MM.1S (cell line): Measurements from ENCODE around the gene SDK1.

Experiments
- DNase-seq: peaks from one replicate; pipeline ENCODE4 v3.0.0-alpha.2; 2015
- H2AFZ ChIP-seq: fragments of 300-600 bp; sonication (generic); 2 replicates; pipeline ENCODE4 v1.6.0; 2016; ENCODE audit warnings: antibody characterized with exemption, low read length
- H3F3A ChIP-seq: fragments of 300-600 bp; sonication (generic); 2 replicates; pipeline ENCODE4 v1.6.1; 2016; ENCODE audit warnings: mild to moderate bottlenecking, antibody characterized with exemption, low read length, moderate library complexity, mixed read lengths; ENCODE audit not compliant: insufficient read depth
- H3K27ac ChIP-seq: fragments of 300-600 bp; sonication (generic); 2 replicates; pipeline ENCODE4 v1.5.1; 2016; ENCODE audit warnings: mild to moderate bottlenecking, low read length
- H3K27me3 ChIP-seq: fragments of 300-600 bp; sonication (generic); replicated peaks from 2 replicates; pipeline ENCODE4 v1.6.0; 2016; ENCODE audit warnings: low read length; ENCODE audit not compliant: insufficient read depth
- H3K36me3 ChIP-seq: fragments of 300-600 bp; sonication (generic); replicated peaks from 2 replicates; pipeline ENCODE4 v1.6.1; 2016; ENCODE audit warnings: mild to moderate bottlenecking, low read length, mixed read lengths; ENCODE audit not compliant: insufficient read depth
- H3K4me1 ChIP-seq: fragments of 300-600 bp; sonication (generic); 2 replicates; pipeline ENCODE4 v1.6.1; 2016; ENCODE audit warnings: low read length, mixed read lengths
- H3K4me2 ChIP-seq: fragments of 300-600 bp; sonication (generic); 2 replicates; pipeline ENCODE4 v1.6.0; 2016; ENCODE audit warnings: low read depth, low read length
- H3K4me3 ChIP-seq: fragments of 300-600 bp; sonication (generic); 2 replicates; pipeline ENCODE4 v1.5.1; 2016; ENCODE audit warnings: low read length, mixed read lengths
- H3K79me2 ChIP-seq: fragments of 300-600 bp; sonication (generic); 2 replicates; pipeline ENCODE4 v1.6.1; 2016; ENCODE audit warnings: mixed run types, low read length, mixed read lengths
- H3K9ac ChIP-seq: fragments of 300-600 bp; sonication (generic); 2 replicates; pipeline ENCODE4 v1.6.1; 2016; ENCODE audit warnings: low read length, mixed read lengths
- H3K9me2 ChIP-seq: fragments of 300-600 bp; sonication (generic); replicated peaks from 2 replicates; pipeline ENCODE4 v1.6.1; 2016; ENCODE audit warnings: mild to moderate bottlenecking, low read length, mixed read lengths; ENCODE audit not compliant: insufficient read depth
- H3K9me3 ChIP-seq: fragments of 300-600 bp; sonication (generic); replicated peaks from 2 replicates; pipeline ENCODE4 v1.6.1; 2016; ENCODE audit warnings: mild to moderate bottlenecking, low read length, mixed read lengths; ENCODE audit not compliant: insufficient read depth
- H4K20me1 ChIP-seq: fragments of 300-600 bp; sonication (generic); 2 replicates; pipeline ENCODE4 v1.6.1; 2016; ENCODE audit warnings: mild to moderate bottlenecking, low read length, moderate library complexity, mixed read lengths; ENCODE audit not compliant: insufficient read depth
- EZH2 ChIP-seq: fragments of 300-600 bp; sonication (generic); optimal IDR thresholded peaks from 2 replicates; pipeline ENCODE3; 2017; ENCODE audit warnings: low read depth, mild to moderate bottlenecking, antibody characterized with exemption, low read length, mixed read lengths
- EZH2phosphoT487 ChIP-seq: fragments of 300-600 bp; sonication (generic); IDR thresholded peaks from 2 replicates; pipeline ENCODE4 v1.6.1; 2018; ENCODE audit warnings: antibody characterized with exemption, low read length
- TF ChIP-seq, protein P1 (sequence below): fragments of 300-600 bp; sonication (generic); IDR thresholded peaks from 2 replicates; pipeline ENCODE4 v1.5.1; 2016; ENCODE audit warnings: antibody characterized with exemption, low read length, mixed read lengths

SDK1 gene

DNA sequence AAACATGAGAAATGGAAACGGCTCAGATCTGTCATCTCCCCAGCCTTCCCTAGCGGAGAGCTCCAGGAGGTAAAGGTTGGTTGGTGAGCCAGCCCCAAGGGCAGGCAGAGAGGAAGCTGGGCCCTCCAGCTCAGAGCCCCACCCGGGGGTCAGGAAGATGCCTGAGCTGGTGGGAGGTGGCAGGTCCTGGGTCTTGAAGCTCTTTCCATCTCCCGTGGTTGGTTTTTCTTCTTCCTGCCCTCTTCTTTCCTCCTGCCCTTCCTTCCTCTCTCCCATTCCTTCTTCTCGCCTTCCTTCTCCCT is 996.8 kb downstream of the SDK1 start:
- Histone ChIP-seq H3K27me3 (no peaks in the 10 kb centered on the region), H3K9me3 (no peaks in the 10 kb centered on the region), H3K4me1 (no peaks in the 10 kb centered on the region), H3K4me2 (no peak overlapping the region), H3K36me3 (no peaks in the 10 kb centered on the region), H3K9me2 (no peaks in the 10 kb centered on the region), H3K27ac (no peak overlapping the region), H3F3A (no peaks in the 10 kb centered on the region), H4K20me1 (no peaks in the 10 kb centered on the region), H3K4me3 (no peak overlapping the region), H3K9ac (no peak overlapping the region), H3K79me2 (no peaks in the 10 kb centered on the region), H2AFZ (no peak overlapping the region)
- DNase-seq = no peak
- TF ChIP-seq, protein P1, sequence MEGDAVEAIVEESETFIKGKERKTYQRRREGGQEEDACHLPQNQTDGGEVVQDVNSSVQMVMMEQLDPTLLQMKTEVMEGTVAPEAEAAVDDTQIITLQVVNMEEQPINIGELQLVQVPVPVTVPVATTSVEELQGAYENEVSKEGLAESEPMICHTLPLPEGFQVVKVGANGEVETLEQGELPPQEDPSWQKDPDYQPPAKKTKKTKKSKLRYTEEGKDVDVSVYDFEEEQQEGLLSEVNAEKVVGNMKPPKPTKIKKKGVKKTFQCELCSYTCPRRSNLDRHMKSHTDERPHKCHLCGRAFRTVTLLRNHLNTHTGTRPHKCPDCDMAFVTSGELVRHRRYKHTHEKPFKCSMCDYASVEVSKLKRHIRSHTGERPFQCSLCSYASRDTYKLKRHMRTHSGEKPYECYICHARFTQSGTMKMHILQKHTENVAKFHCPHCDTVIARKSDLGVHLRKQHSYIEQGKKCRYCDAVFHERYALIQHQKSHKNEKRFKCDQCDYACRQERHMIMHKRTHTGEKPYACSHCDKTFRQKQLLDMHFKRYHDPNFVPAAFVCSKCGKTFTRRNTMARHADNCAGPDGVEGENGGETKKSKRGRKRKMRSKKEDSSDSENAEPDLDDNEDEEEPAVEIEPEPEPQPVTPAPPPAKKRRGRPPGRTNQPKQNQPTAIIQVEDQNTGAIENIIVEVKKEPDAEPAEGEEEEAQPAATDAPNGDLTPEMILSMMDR = no peak
- no peak for TF ChIP-seq EZH2
- no peak for TF ChIP-seq EZH2phosphoT487

DNA sequence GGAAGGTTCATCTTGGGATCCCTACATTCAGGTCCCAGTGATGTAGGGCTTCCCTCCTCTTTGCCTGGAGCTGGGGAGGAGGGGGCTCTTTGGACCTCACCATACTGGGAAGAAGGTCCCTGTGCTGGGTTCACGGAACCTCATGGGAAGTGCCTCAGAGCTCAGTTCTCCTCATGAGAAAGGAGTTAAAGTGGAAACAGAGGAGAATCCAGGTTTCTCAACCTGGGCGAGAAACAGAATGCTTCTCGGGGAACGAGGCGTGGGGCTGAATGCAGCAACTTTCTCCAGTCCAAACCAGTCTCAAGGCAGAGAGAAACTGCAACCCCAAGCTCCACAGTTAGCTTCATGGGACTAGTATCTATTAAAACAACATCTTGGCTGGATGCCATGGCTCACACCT is 998.4 kb downstream of the SDK1 start:
- H3K9ac ChIP-seq = no peak overlapping the region

DNA sequence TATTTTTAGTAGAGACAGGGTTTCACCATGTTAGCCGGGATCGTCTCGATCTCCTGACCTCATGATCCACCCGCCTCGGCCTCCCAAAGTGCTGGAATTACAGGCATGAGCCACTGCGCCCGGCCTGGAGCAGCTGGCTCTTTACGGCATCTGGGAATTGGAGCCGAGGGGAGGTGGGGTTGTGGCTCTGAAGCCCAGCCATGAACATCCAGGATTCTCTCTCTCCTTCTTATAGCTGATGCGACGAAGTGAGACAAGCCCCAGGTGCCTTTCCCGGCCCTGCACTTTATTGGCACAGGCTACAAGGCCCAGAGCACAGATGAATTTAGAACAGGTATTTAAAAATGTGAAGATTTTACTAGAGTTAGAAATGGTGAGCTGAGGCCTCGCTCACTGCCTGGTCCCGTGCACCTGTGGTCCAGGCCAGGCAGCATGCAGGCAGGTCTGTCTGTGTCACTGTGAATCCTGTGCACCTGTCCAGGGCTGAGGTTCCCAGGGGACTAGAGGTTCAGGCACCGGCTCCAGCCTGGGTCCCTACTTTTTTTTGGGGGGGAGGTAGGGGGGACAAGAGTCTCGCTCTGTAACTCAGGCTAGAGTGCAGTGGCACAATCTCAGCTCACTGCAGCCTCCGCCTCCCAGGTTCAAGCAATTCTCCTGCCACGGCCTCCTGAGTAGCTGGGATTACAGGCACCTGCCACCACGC is 1001.3 kb downstream of the SDK1 start:
- no peak for DNase-seq
- Histone ChIP-seq H3K27ac (no peak overlapping the region), H3K9ac (no peak overlapping the region), H3K4me3 (no peak overlapping the region), H2AFZ (no peak overlapping the region), H3K79me2 (no peaks in the 10 kb centered on the region), H3K36me3 (no peaks in the 10 kb centered on the region), H3K4me2 (no peak overlapping the region), H3K27me3 (no peaks in the 10 kb centered on the region), H4K20me1 (no peaks in the 10 kb centered on the region), H3F3A (no peaks in the 10 kb centered on the region), H3K9me2 (no peaks in the 10 kb centered on the region), H3K9me3 (no peaks in the 10 kb centered on the region), H3K4me1 (no peaks in the 10 kb centered on the region)
- TF ChIP-seq EZH2 = no peak
- TF ChIP-seq EZH2phosphoT487 = no peak
- TF ChIP-seq, protein P1 = no peak

More for the DNA sequence above, 998.4 kb downstream of the SDK1 start:
- Histone ChIP-seq H3K36me3 (no peaks in the 10 kb centered on the region), H3K4me2 (no peak overlapping the region), H2AFZ (no peak overlapping the region), H3K4me3 (no peak overlapping the region), H3K9me3 (no peaks in the 10 kb centered on the region), H3K27ac (no peak overlapping the region), H3K4me1 (no peaks in the 10 kb centered on the region), H3K9me2 (no peaks in the 10 kb centered on the region), H4K20me1 (no peaks in the 10 kb centered on the region), H3K79me2 (no peaks in the 10 kb centered on the region), H3K27me3 (no peaks in the 10 kb centered on the region), H3F3A (no peaks in the 10 kb centered on the region)
- TF ChIP-seq, protein P1 = no peak
- no peak for TF ChIP-seq EZH2
- TF ChIP-seq EZH2phosphoT487 = no peak
- DNase-seq = no peak
